ENCODE data around the gene TMEM220. TPM values are rescaled to one million over a fixed set of nuclear protein-coding genes. Genes with fewer than 3 reads are reported as not detected.

TMEM220 gene
- total and polyA plus RNA-seq, 2 experiments from 2014 or later: 3.1 to 7.8 TPM

GRCh38 chr17:10750210-10750609 lies 20.4 kb upstream of the TMEM220 start (continued):
- TF ChIP-seq ETS1 (IDR thresholded peaks at IDR 0.05): no peak
- TF ChIP-seq POLR2AphosphoS5 (IDR thresholded peaks at IDR 0.05; ENCODE audit: low read depth): no peak
- no peak for TF ChIP-seq STAT1 (IDR thresholded peaks at IDR 0.05; ENCODE audit: unreplicated experiment)
- no peak for TF ChIP-seq ZNF331 (CRISPR knock-in tag; IDR thresholded peaks at IDR 0.05; ENCODE audit: low read depth)
- TF ChIP-seq REST (IDR thresholded peaks at IDR 0.05; ENCODE audit: unreplicated experiment): no peak

GRCh38 chr17:10748531-10749181 lies 18.8 kb upstream of the TMEM220 start:
- Histone ChIP-seq H3K4me1 (ENCODE audit: insufficient read depth) (peaks cover 13% of the 10 kb centered on the region), H3K4me3 (no peak overlapping the region), H3K36me3 (ENCODE audit: insufficient read depth) (no peaks in the 10 kb centered on the region), H4K20me1 (replicated peaks; ENCODE audit: insufficient read depth) (no peaks in the 10 kb centered on the region), H3F3A (replicated peaks; ENCODE audit: low read depth) (no peaks in the 10 kb centered on the region), H2AFZ (no peak overlapping the region), H3K79me2 (replicated peaks; ENCODE audit: insufficient read depth) (no peaks in the 10 kb centered on the region), H3K27me3 (ENCODE audit: insufficient read depth) (no peaks in the 10 kb centered on the region), H3K9me2 (ENCODE audit: insufficient read depth) (peaks cover 2% of the 10 kb centered on the region; the same call in 1 of the 2 replicates), H3K4me2 (0 out of 2 replicates have a peak overlapping the region, but pooled peaks have one; percentile 26), H3K27ac (ENCODE audit: low read depth) (no peak overlapping the region)
- H3K27me3 Mint-ChIP-seq (ENCODE audit: insufficient read depth, low read depth, poor library complexity): peaks cover 5% of the 10 kb centered on the region
- 0 out of 3 replicates have a peak, but pooled peaks cover 2% of the 10 kb centered on the region for H3K9me3 Mint-ChIP-seq
- H3K4me3 Mint-ChIP-seq: no peak overlapping the region
- ATAC-seq: peak; percentile 69
- H3K4me1 Mint-ChIP-seq: peaks cover 16% of the 10 kb centered on the region
- no peak overlapping the region for H3K27ac Mint-ChIP-seq
- DNase-seq (ENCODE audit: low spot score): no peak
- no peaks in the 10 kb centered on the region for H3K36me3 Mint-ChIP-seq (ENCODE audit: low read depth)
- TF ChIP-seq POLR2AphosphoS5 (IDR thresholded peaks at IDR 0.05; ENCODE audit: low read depth) (no peak), EZH2phosphoT487 (IDR thresholded peaks at IDR 0.05; ENCODE audit: unreplicated experiment) (no peak), ZNF331 (CRISPR knock-in tag; IDR thresholded peaks at IDR 0.05; ENCODE audit: low read depth) (no peak), ETS1 (IDR thresholded peaks at IDR 0.05) (no peak), CTCF (conservative IDR thresholded peaks at IDR 0.05; ENCODE audit: low read depth in 2 of 2) (no peak), ZNF462 (CRISPR knock-in tag; IDR thresholded peaks at IDR 0.05) (no peak), EZH2 (IDR thresholded peaks at IDR 0.05; ENCODE audit: low read depth, unreplicated experiment) (no peak), JUNB (IDR thresholded peaks at IDR 0.05; ENCODE audit: unreplicated experiment) (no peak)

Measured in GM23338 (cell line).